Stomach (tissue), 4 donors: ENCODE measurements around the gene DUSP11.

Experiments
- CTCF ChIP-seq, 7 experiments: fragments of 450-650 bp in 4 of 7; fragments of 200-600 bp in 3 of 7; sonication (generic) in 3 of 7; IDR thresholded peaks; one replicate each; pipeline ENCODE4 v1.5.1; 2016 to 2019; ENCODE audit warnings: antibody characterized with exemption in 7 of 7, control low read depth in 2 of 7, mild to moderate bottlenecking in 1 of 7
- EP300 ChIP-seq: sonication (generic); formaldehyde crosslinking; IDR thresholded peaks from one replicate; pipeline ENCODE4 v1.6.1; 2017; ENCODE audit warnings: antibody characterized with exemption
- POLR2A ChIP-seq, 4 donors: fragments of 450-650 bp; IDR thresholded peaks; one replicate each; pipeline ENCODE4 v1.6.1; 2016; ENCODE audit warnings: antibody characterized with exemption in 4 of 4, control low read depth in 2 of 4, mild to moderate bottlenecking in 1 of 4, moderate library complexity in 1 of 4
- POLR2AphosphoS5 ChIP-seq, 3 donors: sonication (generic); formaldehyde crosslinking; IDR thresholded peaks; one replicate each; pipeline ENCODE4 v1.6.1; 2016; ENCODE audit warnings: antibody characterized with exemption in 3 of 3

GRCh38 chr2:73736378-73736777, 43.5 kb downstream of the DUSP11 start:
- TF ChIP-seq CTCF (IDR thresholded peaks at IDR 0.05) (no peak), POLR2A (IDR thresholded peaks at IDR 0.05) (no peak), EP300 (no peak), POLR2AphosphoS5 (IDR thresholded peaks at IDR 0.05) (no peak)
